SK-N-SH (cell line): ENCODE results near the gene CUL7. TPM values are rescaled to one million over a fixed set of nuclear protein-coding genes. Genes with fewer than 3 reads are reported as not detected.

Experiments
- CTCF ChIA-PET: fragments of 300-600, 350-600 bp; formaldehyde crosslinking; extraction: SDS; loops from one replicate; lab custom pipeline; 2021; lab: Yijun Ruan, JAX
- POLR2A ChIA-PET: fragments of 350-600 bp; sonication (Branson Sonifier 250); formaldehyde crosslinking; extraction: SDS; loops from one replicate; lab custom pipeline; 2020; ENCODE audit warnings: antibody characterized with exemption, inconsistent platforms; lab: Yijun Ruan, JAX
- DNase-seq: peaks from one replicate; pipeline ENCODE4 v3.0.0; 2012
- H2AFZ ChIP-seq: fragments of 200-600 bp; sonication (generic); 2 replicates; pipeline ENCODE4 v1.8.1; 2016; ENCODE audit warnings: antibody characterized with exemption, mild to moderate bottlenecking, low read depth
- H3F3A ChIP-seq: fragments of 200-600 bp; sonication (generic); replicated peaks from 2 replicates; pipeline ENCODE3; 2016; ENCODE audit warnings: antibody characterized with exemption, mild to moderate bottlenecking; ENCODE audit not compliant: insufficient read depth
- H3K27ac ChIP-seq, 2 experiments: fragments of 200-500 bp in 1 of 2; fragments of 200-600 bp in 1 of 2; sonication (Bioruptor generic) in 1 of 2; sonication (generic), shearing (Covaris generic) in 1 of 2; 2 replicates each; pipeline versions ENCODE4 v1.5.1 to v1.6.1; 2014 to 2016; ENCODE audit warnings: low read depth in 2 of 2, inconsistent platforms in 1 of 2, low read length in 1 of 2, mild to moderate bottlenecking in 1 of 2, mixed read lengths in 1 of 2
- H3K27me3 ChIP-seq: fragments of 200-600 bp; sonication (generic), shearing (Covaris generic); 2 replicates; pipeline ENCODE4 v1.6.1; 2016; ENCODE audit warnings: mixed run types; ENCODE audit not compliant: insufficient read depth
- H3K36me3 ChIP-seq, 2 experiments: fragments of 200-500 bp in 1 of 2; fragments of 200-600 bp in 1 of 2; sonication (Bioruptor generic) in 1 of 2; sonication (generic) in 1 of 2; replicated peaks in 1 of 2; 2 replicates each; pipeline versions ENCODE3 to v1.5.1; 2014 to 2016; ENCODE audit warnings: low read length in 1 of 2, mild to moderate bottlenecking in 1 of 2; ENCODE audit not compliant: insufficient read depth in 2 of 2, control insufficient read depth in 1 of 2
- H3K4me1 ChIP-seq, 2 experiments: fragments of 200-500 bp in 1 of 2; fragments of 200-600 bp in 1 of 2; sonication (Bioruptor generic) in 1 of 2; sonication (generic), shearing (Covaris generic) in 1 of 2; 2 replicates each; pipeline versions ENCODE4 v1.5.1 to v1.6.1; 2014 to 2016; ENCODE audit warnings: low read depth in 1 of 2, low read length in 1 of 2, mixed run types in 1 of 2; ENCODE audit not compliant: insufficient read depth in 2 of 2, control insufficient read depth in 1 of 2
- H3K4me2 ChIP-seq: fragments of 200-600 bp; sonication (generic), shearing (Covaris generic); 2 replicates; pipeline ENCODE4 v1.6.1; 2017; ENCODE audit warnings: mixed run types
- H3K4me3 ChIP-seq, 2 experiments: fragments of 200-500 bp in 1 of 2; fragments of 200-600 bp in 1 of 2; sonication (Bioruptor generic) in 1 of 2; sonication (generic), shearing (Covaris generic) in 1 of 2; 2 replicates each; pipeline versions ENCODE4 v1.5.1 to v1.8.1; 2014 to 2016; ENCODE audit warnings: low read depth in 2 of 2, inconsistent platforms in 1 of 2, low read length in 1 of 2, mild to moderate bottlenecking in 1 of 2, mixed read lengths in 1 of 2, moderate library complexity in 1 of 2
- H3K79me2 ChIP-seq: fragments of 200-600 bp; sonication (generic); 2 replicates; pipeline ENCODE4 v1.8.1; 2017; ENCODE audit warnings: mild to moderate bottlenecking; ENCODE audit not compliant: insufficient read depth
- H3K9ac ChIP-seq: fragments of 200-600 bp; sonication (generic); 2 replicates; pipeline ENCODE4 v1.6.1; 2017; ENCODE audit warnings: mixed run types
- H3K9me2 ChIP-seq: fragments of 200-600 bp; sonication (generic); 2 replicates; pipeline ENCODE4 v1.6.1; 2017; ENCODE audit warnings: mixed run types
- H3K9me3 ChIP-seq: fragments of 200-600 bp; sonication (generic); 2 replicates; pipeline ENCODE4 v1.6.1; 2017; ENCODE audit warnings: mixed run types, mild to moderate bottlenecking, moderate library complexity
- H4K20me1 ChIP-seq: fragments of 200-600 bp; sonication (generic); 2 replicates; pipeline ENCODE4 v1.6.1; 2017; ENCODE audit warnings: mild to moderate bottlenecking, mixed run types; ENCODE audit not compliant: insufficient read depth
- EP300 ChIP-seq, 2 experiments: IDR thresholded peaks; 2 replicates each; pipeline versions ENCODE4 v1.4.0 to v1.6.1; 2012; ENCODE audit warnings: borderline replicate concordance in 1 of 2, low read depth in 1 of 2, low read length in 1 of 2
- FOXJ3 ChIP-seq: sonication (generic); formaldehyde crosslinking; IDR thresholded peaks from 2 replicates; pipeline ENCODE4 v1.5.1; 2020; ENCODE audit warnings: mild to moderate bottlenecking, missing genetic modification reagents
- GABPA ChIP-seq: IDR thresholded peaks from 2 replicates; pipeline ENCODE4 v1.4.0; 2012; ENCODE audit warnings: low read depth, mild to moderate bottlenecking
- GATA2 ChIP-seq: sonication (generic); formaldehyde crosslinking; IDR thresholded peaks from 2 replicates; pipeline ENCODE4 v1.5.0; 2020; ENCODE audit warnings: mild to moderate bottlenecking, missing genetic modification reagents
- IRF3 ChIP-seq: fragments of 150-350 bp; IDR thresholded peaks from 2 replicates; pipeline ENCODE4 v1.6.1; 2016; ENCODE audit warnings: mild to moderate bottlenecking, low read depth, low read length
- MEF2A ChIP-seq: IDR thresholded peaks from 2 replicates; pipeline ENCODE4 v1.4.0; 2012; ENCODE audit warnings: low read depth, borderline replicate concordance
- MXI1 ChIP-seq: IDR thresholded peaks from 2 replicates; pipeline ENCODE4 v1.6.1; 2012; ENCODE audit warnings: mild to moderate bottlenecking, low read depth, low read length, improper control_type of control experiment
- NRF1 ChIP-seq: IDR thresholded peaks from 2 replicates; pipeline ENCODE4 v1.6.1; 2012; ENCODE audit warnings: low read depth, mild to moderate bottlenecking, low read length
- POLR2AphosphoS5 ChIP-seq: IDR thresholded peaks from 2 replicates; pipeline ENCODE4 v1.6.1; 2012; ENCODE audit warnings: low read depth, low read length
- RAD21 ChIP-seq: IDR thresholded peaks from 2 replicates; pipeline ENCODE4 v1.6.1; 2012; ENCODE audit warnings: mild to moderate bottlenecking, low read length
- RCOR1 ChIP-seq: fragments of 150-350 bp; IDR thresholded peaks from 2 replicates; pipeline ENCODE4 v1.6.1; 2017; ENCODE audit warnings: antibody characterized with exemption, low read length
- RXRA ChIP-seq: IDR thresholded peaks from 2 replicates; pipeline ENCODE4 v1.4.0; 2012; ENCODE audit warnings: low read depth, mild to moderate bottlenecking, borderline replicate concordance
- SIN3A ChIP-seq: IDR thresholded peaks from 2 replicates; pipeline ENCODE4 v1.6.1; 2012; ENCODE audit warnings: low read depth, mild to moderate bottlenecking, low read length, moderate library complexity, borderline replicate concordance
- SMC3 ChIP-seq: IDR thresholded peaks from 2 replicates; pipeline ENCODE4 v1.6.1; 2012; ENCODE audit warnings: low read depth, low read length, improper control_type of control experiment
- TEAD4 ChIP-seq: IDR thresholded peaks from 2 replicates; pipeline ENCODE4 v1.4.0; 2012; ENCODE audit warnings: mild to moderate bottlenecking, borderline replicate concordance; ENCODE audit not compliant: insufficient read depth
- USF1 ChIP-seq: IDR thresholded peaks from 2 replicates; pipeline ENCODE4 v1.4.0; 2012; ENCODE audit warnings: low read depth, borderline replicate concordance
- YY1 ChIP-seq: IDR thresholded peaks from 2 replicates; pipeline ENCODE4 v1.4.0; 2012; ENCODE audit warnings: low read depth, mild to moderate bottlenecking
- WGBS: methylation state at CpG from one replicate; pipeline ENCODE4 v1.1.6; 2017; ENCODE audit warnings: low lambda C conversion rate; 5-methylcytosine and 5-hydroxymethylcytosine counted together
- polyA plus RNA-seq, 3 experiments: library from polyadenylated mRNA; depleted of rRNA; stranded (reverse); fragments of >200 nt; gene quantifications; 2 replicates each; pipeline ENCODE4 v1.2.3, GENCODE V29; 2012

CUL7 gene
- polyA plus RNA-seq, 1 of the 3 experiments (the other 2 are of a cell fraction), result 46.9 TPM

GRCh38 chr6:43053545-43054205 lies at the start of gene CUL7 (continued):
- peak; percentile 88 for TF ChIP-seq SIN3A
- TF ChIP-seq EP300 (IDR thresholded peaks at IDR 0.05; ENCODE audit: borderline replicate concordance in 1 of 2, low read depth in 1 of 2, low read length in 1 of 2), result no peak
- TF ChIP-seq NRF1, result no peak
- no peak for TF ChIP-seq TEAD4
- peak; percentile 60; the same call in 1 of the 2 replicates for TF ChIP-seq USF1
- no peak for TF ChIP-seq RAD21
- TF ChIP-seq POLR2AphosphoS5, result peak; percentile 93
- no peak for TF ChIP-seq IRF3
- peak; percentile 83; the same call in 1 of the 2 replicates for TF ChIP-seq MXI1
- no peak for TF ChIP-seq MEF2A
- TF ChIP-seq GABPA, result peak; percentile 87

- ChIA-PET CTCF (no interaction called here), POLR2A (no interaction called here)
- Histone ChIP-seq H3K4me1 (peaks cover 17 to 20% of the 10 kb centered on the region in 2 experiments), H3K27me3 (no peaks in the 10 kb centered on the region), H3K4me2 (no peak overlapping the region), H3K79me2 (peaks cover 85% of the 10 kb centered on the region), H3K9me2 (no peaks in the 10 kb centered on the region), H3K9me3 (no peaks in the 10 kb centered on the region), H4K20me1 (peaks cover 2% of the 10 kb centered on the region), H3F3A (peaks cover 23% of the 10 kb centered on the region), H3K9ac (no peak overlapping the region), H3K4me3 (no peak overlapping the region), H3K36me3 (peaks cover 0 to 6% of the 10 kb centered on the region in 2 experiments), H3K27ac (no peak overlapping the region), H2AFZ (no peak overlapping the region)
- TF ChIP-seq TEAD4, result no peak
- no peak for DNase-seq
- WGBS, result 80% methylated on average over 4 of the region's 4 CpGs
Observed at GRCh38 chr6:43101497-43101896, 47.8 kb upstream of the CUL7 start.

- H3K27ac ChIP-seq, result peak overlapping the region; percentile 64 to 73; a peak in 3 of 4 replicates
- no peak overlapping the region for H2AFZ ChIP-seq
- peaks cover 0 to 6% of the 10 kb centered on the region in 2 experiments for H3K36me3 ChIP-seq
- H3K4me1 ChIP-seq, result peaks cover 25 to 38% of the 10 kb centered on the region in 2 experiments
- no peaks in the 10 kb centered on the region for H3K9me3 ChIP-seq
- H3K4me2 ChIP-seq, result peak overlapping the region; percentile 66; the same call in 1 of the 2 replicates
- H3K9ac ChIP-seq, result no peak overlapping the region; the same call in 1 of the 2 replicates
- H3F3A ChIP-seq, result peaks cover 32% of the 10 kb centered on the region
- no peaks in the 10 kb centered on the region for H3K9me2 ChIP-seq
- H3K4me3 ChIP-seq, result no peak overlapping the region
- POLR2A ChIA-PET, result no interaction called here
- H3K27me3 ChIP-seq, result no peaks in the 10 kb centered on the region
- DNase-seq, result no peak
- WGBS, result 93% methylated on average over 4 of the region's 4 CpGs
- no peaks in the 10 kb centered on the region; the same call in 1 of the 2 replicates for H4K20me1 ChIP-seq
- CTCF ChIA-PET, result interaction anchor here (1.1 to 2.9 kb wide), 2 partner anchors 20 to 46 kb away, joined by 6 to 12 read pairs; no protein-coding TSS in a partner anchor
- no peak for TF ChIP-seq USF1
- no peak for TF ChIP-seq SMC3
- TF ChIP-seq YY1, result no peak
- TF ChIP-seq RXRA, result no peak
- TF ChIP-seq GATA2 (CRISPR knock-in tag), result peak; percentile 21; the same call in 1 of the 2 replicates
- no peak for TF ChIP-seq FOXJ3 (CRISPR knock-in tag)
- no peak for TF ChIP-seq RCOR1
- peaks cover 93% of the 10 kb centered on the region for H3K79me2 ChIP-seq
Observed at GRCh38 chr6:43097502-43097901, 43.9 kb upstream of the CUL7 start.
